ENCODE data around the gene DNAJC12.

- TF ChIP-seq CTCF (conservative IDR thresholded peaks at IDR 0.05; ENCODE audit: low read length) (no peak), EZH2phosphoT487 (IDR thresholded peaks at IDR 0.05; ENCODE audit: borderline replicate concordance) (no peak)
Observed at GRCh38 chr10:67836488-67836887, 1.5 kb downstream of the DNAJC12 start.

Data from Loucy (cell line).